ENCODE measurements around the gene WDR45. TPM values are rescaled to one million over a fixed set of nuclear protein-coding genes. Genes with fewer than 3 reads are reported as not detected.
A peak's percentile ranks its signal among the peaks of the same experiment; 100 is the strongest.

Gene WDR45
- total RNA-seq, 4 donors from 2014 or later: 68.1 to 77.9 (median 72.7) TPM

DNA sequence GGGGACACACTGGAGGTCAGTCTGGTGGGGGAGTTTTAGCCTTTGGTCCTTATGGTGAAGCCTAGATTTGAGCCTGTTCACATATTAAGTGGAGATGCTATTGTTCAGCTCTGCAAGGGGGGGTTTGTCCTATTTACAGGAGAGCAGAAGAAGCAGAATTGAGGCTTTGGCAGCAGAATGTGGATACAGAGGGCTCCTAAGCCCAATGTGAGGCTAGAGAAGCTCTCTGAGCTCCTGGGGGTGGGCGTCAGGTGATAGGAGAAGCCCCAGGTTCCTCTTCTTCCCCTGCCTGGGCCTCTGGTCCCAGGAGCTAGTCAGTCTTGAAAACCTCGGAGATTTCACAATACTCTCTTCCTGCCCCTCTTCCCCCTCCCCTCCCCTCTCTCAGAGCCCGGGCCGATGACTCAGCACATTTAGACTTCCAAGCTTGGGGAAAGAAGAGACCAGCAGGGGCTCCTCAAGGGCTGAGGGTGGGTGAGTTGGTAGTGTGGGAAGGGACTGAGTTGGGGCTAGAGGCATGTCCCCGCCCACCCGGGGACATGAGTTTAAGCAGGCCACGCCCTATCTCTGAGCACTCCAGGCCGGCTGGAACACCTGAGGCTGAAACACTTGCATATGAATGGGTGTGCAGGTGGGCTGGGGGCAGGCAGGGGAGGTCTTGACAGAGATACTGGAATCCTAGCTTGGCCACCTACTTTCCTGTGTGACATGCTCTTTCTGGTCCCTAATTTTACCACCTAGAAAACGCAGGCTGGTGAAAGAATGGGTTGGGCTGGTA lies 39.9 kb downstream of the WDR45 start:
- TF ChIP-seq EP300 (IDR thresholded peaks at IDR 0.05): no peak
- TF ChIP-seq, protein P1, sequence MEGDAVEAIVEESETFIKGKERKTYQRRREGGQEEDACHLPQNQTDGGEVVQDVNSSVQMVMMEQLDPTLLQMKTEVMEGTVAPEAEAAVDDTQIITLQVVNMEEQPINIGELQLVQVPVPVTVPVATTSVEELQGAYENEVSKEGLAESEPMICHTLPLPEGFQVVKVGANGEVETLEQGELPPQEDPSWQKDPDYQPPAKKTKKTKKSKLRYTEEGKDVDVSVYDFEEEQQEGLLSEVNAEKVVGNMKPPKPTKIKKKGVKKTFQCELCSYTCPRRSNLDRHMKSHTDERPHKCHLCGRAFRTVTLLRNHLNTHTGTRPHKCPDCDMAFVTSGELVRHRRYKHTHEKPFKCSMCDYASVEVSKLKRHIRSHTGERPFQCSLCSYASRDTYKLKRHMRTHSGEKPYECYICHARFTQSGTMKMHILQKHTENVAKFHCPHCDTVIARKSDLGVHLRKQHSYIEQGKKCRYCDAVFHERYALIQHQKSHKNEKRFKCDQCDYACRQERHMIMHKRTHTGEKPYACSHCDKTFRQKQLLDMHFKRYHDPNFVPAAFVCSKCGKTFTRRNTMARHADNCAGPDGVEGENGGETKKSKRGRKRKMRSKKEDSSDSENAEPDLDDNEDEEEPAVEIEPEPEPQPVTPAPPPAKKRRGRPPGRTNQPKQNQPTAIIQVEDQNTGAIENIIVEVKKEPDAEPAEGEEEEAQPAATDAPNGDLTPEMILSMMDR (IDR thresholded peaks at IDR 0.05): no peak
- no peak for TF ChIP-seq POLR2A (IDR thresholded peaks at IDR 0.05; ENCODE audit: low read depth)
- peak; percentile 65 to 66 for TF ChIP-seq POLR2AphosphoS5 (IDR thresholded peaks at IDR 0.05)
- Histone ChIP-seq H3K27ac (replicated peaks in 1 of 4) (peak overlapping the region; percentile 94 to 99 (median 98)), H3K4me1 (peaks cover 13 to 47% (median 29%) of the 10 kb centered on the region in 4 donors), H3K27me3 (no peaks in the 10 kb centered on the region), H3K36me3 (peaks cover 23 to 44% (median 38%) of the 10 kb centered on the region in 4 donors), H3K4me3 (peak overlapping the region; percentile 63 to 90 (median 84)), H3K9me3 (no peaks in the 10 kb centered on the region)
- peak; percentile 94 for DNase-seq (ENCODE audit: extremely low spot score)
- 12% methylated on average over 6 of the region's 9 CpGs for WGBS
- intact Hi-C loops (cut with DNase I): no loop called here

DNA sequence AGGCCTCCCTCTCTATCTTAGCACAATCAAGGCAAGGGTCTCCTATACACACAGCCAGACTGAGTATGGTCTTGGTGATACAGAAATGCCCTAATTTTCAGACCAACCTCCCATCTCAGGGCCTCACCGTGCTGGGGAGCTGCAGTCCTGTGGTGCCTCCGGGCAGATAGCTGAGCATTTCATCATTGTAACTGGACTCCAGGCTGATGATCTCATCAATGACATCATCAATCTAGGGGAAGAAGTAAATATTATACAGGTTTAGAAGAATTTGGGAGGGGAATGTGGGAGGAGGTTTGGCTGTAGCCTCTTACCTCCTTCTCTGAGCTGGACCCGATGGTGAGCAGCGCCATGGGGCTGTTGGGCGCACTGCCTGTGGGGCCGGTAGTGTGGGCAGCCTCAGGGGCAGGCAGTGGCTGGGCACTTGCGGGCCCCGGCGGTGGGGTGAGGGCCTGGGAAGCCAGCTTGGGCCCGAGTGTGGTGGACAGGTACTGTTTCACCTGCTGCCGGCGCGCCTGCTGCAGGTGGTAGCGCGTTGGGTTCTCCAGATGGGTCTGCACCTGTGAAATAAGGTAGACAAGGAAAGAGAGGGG lies 41.7 kb downstream of the WDR45 start:
- 93% methylated on average over 15 of the region's 15 CpGs for WGBS
- Histone ChIP-seq H3K36me3 (peaks cover 23 to 62% (median 52%) of the 10 kb centered on the region in 4 donors), H3K9me3 (no peaks in the 10 kb centered on the region), H3K27ac (replicated peaks in 1 of 4) (peak overlapping the region; percentile 94 to 99 (median 98)), H3K27me3 (no peaks in the 10 kb centered on the region), H3K4me3 (no peak overlapping the region), H3K4me1 (peaks cover 13 to 59% (median 39%) of the 10 kb centered on the region in 4 donors)
- no peak for DNase-seq (ENCODE audit: extremely low spot score)
- TF ChIP-seq POLR2A (IDR thresholded peaks at IDR 0.05; ENCODE audit: low read depth): no peak
- TF ChIP-seq POLR2AphosphoS5 (IDR thresholded peaks at IDR 0.05): no peak
- TF ChIP-seq EP300 (IDR thresholded peaks at IDR 0.05): no peak
- TF ChIP-seq, protein P1 (IDR thresholded peaks at IDR 0.05): no peak
- intact Hi-C loops (cut with DNase I): no loop called here

DNA sequence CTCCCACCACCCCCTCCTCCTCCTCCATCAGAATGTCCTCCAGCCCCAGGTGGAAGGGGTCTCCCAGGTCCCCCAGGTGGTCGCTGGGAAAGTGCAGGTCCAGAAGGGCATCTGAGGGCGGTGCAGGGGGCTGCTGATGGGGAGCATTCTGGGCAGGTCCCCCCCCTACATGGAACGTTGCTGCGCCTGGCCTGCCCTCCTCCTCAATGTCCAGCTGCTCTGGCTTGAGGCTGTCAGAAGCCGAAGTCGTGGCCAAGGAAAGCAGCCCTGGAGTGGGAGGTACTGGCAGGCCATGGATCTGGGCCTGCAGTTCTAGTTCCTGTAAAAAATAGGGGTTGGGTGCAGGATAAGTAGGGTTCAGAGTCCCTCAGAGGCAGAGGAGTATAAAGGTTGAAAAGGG lies 49.4 kb downstream of the WDR45 start:
- Histone ChIP-seq H3K4me1 (peaks cover 0 to 20% (median 16%) of the 10 kb centered on the region in 4 donors), H3K36me3 (peaks cover 6 to 64% (median 48%) of the 10 kb centered on the region in 4 donors), H3K4me3 (no peak overlapping the region), H3K9me3 (no peaks in the 10 kb centered on the region), H3K27me3 (no peaks in the 10 kb centered on the region), H3K27ac (replicated peaks in 1 of 4) (no peak overlapping the region)
- intact Hi-C loops (cut with DNase I): no loop called here
- 67% methylated on average over 3 of the region's 6 CpGs for WGBS
- DNase-seq (ENCODE audit: extremely low spot score): no peak
- TF ChIP-seq POLR2AphosphoS5 (IDR thresholded peaks at IDR 0.05) (no peak), EP300 (IDR thresholded peaks at IDR 0.05) (no peak), POLR2A (IDR thresholded peaks at IDR 0.05; ENCODE audit: low read depth) (no peak)
- TF ChIP-seq, protein P1 (IDR thresholded peaks at IDR 0.05): no peak

DNA sequence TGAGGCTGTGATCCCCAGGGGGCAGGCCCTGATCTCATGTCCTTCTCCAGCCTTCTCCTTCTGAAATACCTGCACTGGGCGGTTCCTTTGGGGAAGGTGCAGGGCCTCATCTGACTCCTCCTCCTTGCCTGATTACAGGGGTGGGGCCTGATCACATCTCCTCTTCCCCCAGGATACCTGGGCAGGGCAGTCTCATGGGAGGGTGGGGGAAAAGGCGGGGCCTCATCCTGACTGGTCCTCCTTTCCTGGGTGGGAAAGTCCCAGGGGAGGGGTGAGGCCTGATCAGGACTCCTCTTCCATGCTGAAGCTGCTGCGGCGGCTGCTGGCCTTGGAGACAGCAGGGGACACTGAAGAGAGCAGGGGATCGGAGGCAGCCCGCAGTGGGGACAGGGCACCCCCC lies 49.8 kb downstream of the WDR45 start:
- no peak overlapping the region for H3K4me3 ChIP-seq
- intact Hi-C loops (cut with DNase I): no loop called here
- peaks cover 6 to 64% (median 47%) of the 10 kb centered on the region in 4 donors for H3K36me3 ChIP-seq
- TF ChIP-seq POLR2A (IDR thresholded peaks at IDR 0.05; ENCODE audit: low read depth): no peak
- TF ChIP-seq POLR2AphosphoS5 (IDR thresholded peaks at IDR 0.05): no peak
- no peak for TF ChIP-seq EP300 (IDR thresholded peaks at IDR 0.05)
- TF ChIP-seq, protein P1 (IDR thresholded peaks at IDR 0.05): no peak
- no peaks in the 10 kb centered on the region for H3K27me3 ChIP-seq
- H3K9me3 ChIP-seq: no peaks in the 10 kb centered on the region
- H3K4me1 ChIP-seq: peaks cover 0 to 20% (median 16%) of the 10 kb centered on the region in 4 donors
- WGBS: 100% methylated on average over 3 of the region's 6 CpGs
- no peak for DNase-seq (ENCODE audit: extremely low spot score)
- no peak overlapping the region for H3K27ac ChIP-seq (replicated peaks in 1 of 4)

Small RNAs within 50 kb of the gene (small RNA-seq; reads per million reads assigned to genes)
- 0 reads per million in 3 donors for gene RNU4-52P

Other genes starting within 250 kb of the WDR45 start
- gene PCSK1N, start 244.3 kb downstream of the WDR45 start, total RNA-seq: 10 to 100 TPM in 1 of 4 donors, 1 to 10 TPM in 3; 2.9 to 15.2 (median 7.7) TPM
- gene TIMM17B, start 182.1 kb downstream of the WDR45 start, total RNA-seq: 10 to 100 TPM; 36.1 to 59.6 (median 51.1) TPM
- gene PQBP1, start 182.0 kb downstream of the WDR45 start, total RNA-seq: 10 to 100 TPM; 53.6 to 81.3 (median 72.0) TPM
- 10 to 100 TPM in 2 of 4 donors, 1 to 10 TPM in 2; 7.3 to 13.4 (median 10.0) TPM for gene SLC35A2, start 168.2 kb downstream of the WDR45 start, total RNA-seq
- 10 to 100 TPM in 1 of 4 donors, 1 to 10 TPM in 3; 3.3 to 11.4 (median 7.3) TPM for gene PIM2, start 160.9 kb downstream of the WDR45 start, total RNA-seq
- 10 to 100 TPM; 39.9 to 53.9 (median 48.5) TPM for gene OTUD5, start 122.3 kb downstream of the WDR45 start, total RNA-seq
- 1 to 10 TPM in 3 of 4 donors, under 1 TPM in 1; 0.83 to 1.9 (median 1.1) TPM for gene KCND1, start 108.0 kb downstream of the WDR45 start, total RNA-seq
- gene GRIPAP1, start 77.6 kb downstream of the WDR45 start, total RNA-seq: 10 to 100 TPM; 24.7 to 36.4 (median 33.7) TPM
- gene TFE3, start 36.5 kb downstream of the WDR45 start, total RNA-seq: 100 to 1,000 TPM in 3 of 4 donors, 10 to 100 TPM in 1; 99.9 to 181 (median 150) TPM
- gene CCDC120, start 20.9 kb downstream of the WDR45 start, total RNA-seq: 1 to 10 TPM; 1.2 to 5.1 (median 2.9) TPM
- gene PRAF2, start 5.9 kb downstream of the WDR45 start, total RNA-seq: 10 to 100 TPM; 15.9 to 26.6 (median 23.8) TPM
- 10 to 100 TPM; 27.8 to 43.8 (median 32.4) TPM for gene GPKOW, start 43.8 kb upstream of the WDR45 start, total RNA-seq
- 1 to 10 TPM; 1.5 to 4.2 (median 3.6) TPM for gene MAGIX, start 82.9 kb upstream of the WDR45 start, total RNA-seq
- gene PLP2, start 92.0 kb upstream of the WDR45 start, total RNA-seq: 100 to 1,000 TPM in 1 of 4 donors, 10 to 100 TPM in 3; 55.3 to 101 (median 76.3) TPM
- gene PRICKLE3, start 106.5 kb upstream of the WDR45 start, total RNA-seq: 10 to 100 TPM in 3 of 4 donors, 1 to 10 TPM in 1; 7.6 to 16.2 (median 12.3) TPM
- 10 to 100 TPM in 1 of 4 donors, 1 to 10 TPM in 3; 4.5 to 12.0 (median 6.1) TPM for gene SYP, start 120.3 kb upstream of the WDR45 start, total RNA-seq
- gene CACNA1F, start 153.5 kb upstream of the WDR45 start, total RNA-seq: under 1 TPM; under 0.01 to 0.42 (median 0.06) TPM
- gene CCDC22, start 155.6 kb upstream of the WDR45 start, total RNA-seq: 10 to 100 TPM; 12.9 to 18.5 (median 16.2) TPM
- not detected for gene FOXP3, start 184.8 kb upstream of the WDR45 start, total RNA-seq
- gene PPP1R3F, start 189.9 kb upstream of the WDR45 start, total RNA-seq: 10 to 100 TPM; 13.8 to 27.0 (median 16.4) TPM
- gene GAGE10, start 223.8 kb upstream of the WDR45 start, total RNA-seq: 1 to 10 TPM in 1 of 4 donors, not detected in 3; 1.2 TPM
- gene GAGE12J, start 242.2 kb upstream of the WDR45 start, total RNA-seq: not detected